Breast epithelium (tissue), 4 donors: ENCODE data around the gene EZH1. TPM values are rescaled to one million over a fixed set of nuclear protein-coding genes. Genes with fewer than 3 reads are reported as not detected.

Experiments
- DNase-seq, 2 donors: peaks; one replicate each; pipeline ENCODE4 v3.0.0-alpha.2; 2019; ENCODE audit warnings: low spot score in 2 of 2
- H3K27ac ChIP-seq, 2 donors: fragments of 200-600 bp; sonication (generic) in 1 of 2; one replicate each; pipeline ENCODE4 v1.5.1; 2016 to 2019; ENCODE audit warnings: mild to moderate bottlenecking in 1 of 2
- H3K27me3 ChIP-seq, 2 donors: fragments of 200-600 bp; sonication (generic) in 1 of 2; one replicate each; pipeline versions ENCODE4 v1.5.1 to v1.6.0; 2017 to 2019; ENCODE audit warnings: control low read depth in 1 of 2, mild to moderate bottlenecking in 1 of 2
- H3K36me3 ChIP-seq: fragments of 200-600 bp; one replicate; pipeline ENCODE4 v1.5.1; 2019
- H3K4me1 ChIP-seq, 2 donors: fragments of 200-600 bp; sonication (generic); one replicate each; pipeline ENCODE4 v1.5.1; 2016 to 2019; ENCODE audit warnings: control low read depth in 1 of 2
- H3K4me3 ChIP-seq, 3 donors: fragments of 200-600 bp; sonication (generic); 1 replicate in 2 of 3; 2 replicates in 1 of 3; pipeline ENCODE4 v1.5.1; 2016 to 2019; ENCODE audit warnings: mild to moderate bottlenecking in 3 of 3, moderate library complexity in 2 of 3
- H3K9me3 ChIP-seq, 2 donors: fragments of 200-600 bp; sonication (generic) in 1 of 2; one replicate each; pipeline ENCODE4 v1.5.1; 2016 to 2019; ENCODE audit warnings: control low read depth in 1 of 2
- CTCF ChIP-seq, 3 donors: fragments of 450-650 bp; IDR thresholded peaks; one replicate each; pipeline ENCODE4 v1.5.1; 2016 to 2017; ENCODE audit warnings: antibody characterized with exemption in 3 of 3, mild to moderate bottlenecking in 3 of 3, moderate library complexity in 3 of 3
- POLR2A ChIP-seq: fragments of 450-650 bp; IDR thresholded peaks from one replicate; pipeline ENCODE4 v1.6.1; 2016; ENCODE audit warnings: antibody characterized with exemption, mild to moderate bottlenecking, moderate library complexity
- POLR2AphosphoS5 ChIP-seq, 3 donors: sonication (generic); formaldehyde crosslinking; IDR thresholded peaks; one replicate each; pipeline ENCODE4 v1.6.1; 2017; ENCODE audit warnings: antibody characterized with exemption in 3 of 3
- intact Hi-C: fragments of 100-400 bp; cut with DNase I; formaldehyde crosslinking; loops from one replicate; pipeline ENCODE4 v1.15.1; 2023; ENCODE audit warnings: low total_unique reads
- total RNA-seq, 3 donors: library from RNA; depleted of rRNA; stranded (reverse); fragments of >200 nt; gene quantifications; one replicate each; pipeline ENCODE4 v1.1.0, GENCODE V29; 2016

EZH1 gene
- total RNA-seq, 3 donors from 2014 or later = 50.8 to 91.1 (median 70.1) TPM

GRCh38 chr17:42673885-42674754, 70.7 kb downstream of the EZH1 start:
- Histone ChIP-seq H3K4me3 (peak overlapping the region; percentile 87 to 94 (median 89)), H3K27me3 (no peaks in the 10 kb centered on the region), H3K36me3 (no peaks in the 10 kb centered on the region), H3K4me1 (peaks cover 9 to 17% of the 10 kb centered on the region in 2 donors), H3K27ac (peak overlapping the region; percentile 96), H3K9me3 (no peaks in the 10 kb centered on the region)
- no peak for DNase-seq
- TF ChIP-seq CTCF (IDR thresholded peaks at IDR 0.05) (peak; percentile 4 to 29 (median 10)), POLR2A (no peak), POLR2AphosphoS5 (IDR thresholded peaks at IDR 0.05) (peak in 2 of 3 donors; percentile 4 to 33)
- intact Hi-C loops = loop anchor here (5.0 to 10.0 kb wide), 2 partner anchors 99 to 348 kb away; partner anchors contain the start of genes PSMC3IP and VAT1

- TF ChIP-seq CTCF (IDR thresholded peaks at IDR 0.05) (no peak), POLR2AphosphoS5 (IDR thresholded peaks at IDR 0.05) (no peak), POLR2A (no peak)
- Histone ChIP-seq H3K4me3 (peak overlapping the region; percentile 87 to 94 (median 89)), H3K9me3 (no peaks in the 10 kb centered on the region), H3K27ac (peak overlapping the region; percentile 96), H3K4me1 (peaks cover 7 to 14% of the 10 kb centered on the region in 2 donors), H3K36me3 (no peaks in the 10 kb centered on the region), H3K27me3 (no peaks in the 10 kb centered on the region)
- no peak for DNase-seq
- intact Hi-C loops = loop anchor here (5.0 to 10.0 kb wide), 2 partner anchors 99 to 349 kb away; partner anchors contain the start of genes PSMC3IP and VAT1
Observed at GRCh38 chr17:42673266-42673884, 71.5 kb downstream of the EZH1 start.

- no peak for DNase-seq
- intact Hi-C loops = loop anchor here (5.0 to 10.0 kb wide), 2 partner anchors 97 to 350 kb away; partner anchors contain the start of genes PSMC3IP and VAT1
- Histone ChIP-seq H3K27me3 (no peaks in the 10 kb centered on the region), H3K4me1 (peaks cover 16 to 18% of the 10 kb centered on the region in 2 donors), H3K9me3 (no peaks in the 10 kb centered on the region), H3K27ac (peak overlapping the region; percentile 96), H3K36me3 (no peaks in the 10 kb centered on the region), H3K4me3 (peak overlapping the region in 1 of 3 donors; percentile 7)
- TF ChIP-seq POLR2A (no peak), POLR2AphosphoS5 (IDR thresholded peaks at IDR 0.05) (no peak), CTCF (IDR thresholded peaks at IDR 0.05) (no peak)
Observed at GRCh38 chr17:42672038-42672437, 72.8 kb downstream of the EZH1 start.

GRCh38 chr17:42670789-42671657, 73.8 kb downstream of the EZH1 start:
- no peaks in the 10 kb centered on the region for H3K36me3 ChIP-seq
- H3K27ac ChIP-seq = peak overlapping the region; percentile 33 to 75
- H3K9me3 ChIP-seq = no peaks in the 10 kb centered on the region
- H3K27me3 ChIP-seq = no peaks in the 10 kb centered on the region
- intact Hi-C loops = loop anchor here (5.0 to 10.0 kb wide), 2 partner anchors 96 to 351 kb away; partner anchors contain the start of genes PSMC3IP and VAT1
- H3K4me3 ChIP-seq = peak overlapping the region in 1 of 3 donors; percentile 22
- H3K4me1 ChIP-seq = peaks cover 16 to 21% of the 10 kb centered on the region in 2 donors
- no peak for TF ChIP-seq POLR2A
- TF ChIP-seq CTCF (IDR thresholded peaks at IDR 0.05) = no peak
- no peak for TF ChIP-seq POLR2AphosphoS5 (IDR thresholded peaks at IDR 0.05)
- DNase-seq = no peak
